ENCODE measurements around the gene GID4. TPM values are rescaled to one million over a fixed set of nuclear protein-coding genes. Genes with fewer than 3 reads are reported as not detected.

The GID4 gene
- total and polyA plus RNA-seq, 2 of the 13 experiments (the other 11 are each of a cell fraction or from before 2014, with no cell fraction given) = 4.3 to 6.1 TPM

GRCh38 chr17:18056214-18056613 lies 17.0 kb downstream of the GID4 start (continued):
- no peak for TF ChIP-seq ZNF691 (CRISPR knock-in tag; IDR thresholded peaks at IDR 0.05; ENCODE audit: borderline replicate concordance, low read depth)
- no peak for TF ChIP-seq ZNF574 (CRISPR knock-in tag; IDR thresholded peaks at IDR 0.05)
- TF ChIP-seq ZFP1 (CRISPR knock-in tag; IDR thresholded peaks at IDR 0.05) = no peak
- no peak for TF ChIP-seq SMAD9 (CRISPR knock-in tag; IDR thresholded peaks at IDR 0.05)
- no peak for TF ChIP-seq SP5 (CRISPR knock-in tag; IDR thresholded peaks at IDR 0.05; ENCODE audit: borderline replicate concordance, low read depth)
- TF ChIP-seq POGZ (CRISPR knock-in tag; IDR thresholded peaks at IDR 0.05) = no peak
- no peak for TF ChIP-seq SRSF1 (optimal IDR thresholded peaks at IDR 0.05; ENCODE audit: low read depth, low read length)
- TF ChIP-seq ESRRA (CRISPR knock-in tag; IDR thresholded peaks at IDR 0.05; ENCODE audit: low read depth) = no peak

- no peaks in the 10 kb centered on the region for H3K27me3 ChIP-seq (ENCODE audit: control insufficient read depth in 1 of 2, insufficient read depth in 2 of 2, low read length in 2 of 2)
- FAIRE-seq (no peak), ATAC-seq (no peak), DNase-seq (ENCODE audit: low spot score) (no peak)
- no peaks in the 10 kb centered on the region for H3K4me1 ChIP-seq (ENCODE audit: insufficient read depth, low read length)
- ChIA-PET CTCF (ENCODE audit: low intra/inter-chr PET ratio, low total read pairs) (no interaction called here), POLR2A (no interaction called here)
- no peak overlapping the region for H2AFZ ChIP-seq (ENCODE audit: low read length)
- H3K4me3 ChIP-seq (replicated peaks in 1 of 3; ENCODE audit: insufficient read depth in 1 of 3, low read depth in 2 of 3, low read length in 3 of 3) = no peak overlapping the region
- intact Hi-C loops (cut with micrococcal nuclease; ENCODE audit: unreplicated experiment) = no loop called here
- WGBS (ENCODE audit: low lambda C conversion rate) = 95% methylated on average over 5 of the region's 5 CpGs
- BruUV-seq (replicated peaks) = no TSS peak
- H3K27ac ChIP-seq (ENCODE audit: extremely low read length, insufficient read depth, low read length) = no peak overlapping the region
- in situ Hi-C loops (cut with HindIII; ENCODE audit: extremely low pct_ligation_motif_present, low pct_unique_long_range_greater_than_20kb) = no loop called here
- no peak overlapping the region for H3K4me2 ChIP-seq (ENCODE audit: low read depth, low read length)
- no peaks in the 10 kb centered on the region for H3K9me3 ChIP-seq (ENCODE audit: low read length)
- peaks cover 20 to 53% of the 10 kb centered on the region in 2 experiments; a peak in 4 of 5 replicates for H3K36me3 ChIP-seq (replicated peaks in 1 of 2; ENCODE audit: control insufficient read depth in 1 of 2, insufficient read depth in 2 of 2, low read length in 2 of 2)
- no peaks in the 10 kb centered on the region for H3K79me2 ChIP-seq (ENCODE audit: insufficient read depth, low read length)
- no peak overlapping the region for H3K9ac ChIP-seq (ENCODE audit: insufficient read depth, low read depth, low read length)
- H4K20me1 ChIP-seq (ENCODE audit: insufficient read depth, low read length) = no peaks in the 10 kb centered on the region
- TF ChIP-seq ZNF879 (CRISPR knock-in tag; IDR thresholded peaks at IDR 0.05) = no peak
These were observed 20.1 kb downstream of the GID4 start for GRCh38 chr17:18059283-18059682.

Measured in HepG2 (cell line).